AML-193 (cell line): ENCODE measurements around the gene MTFMT.

Experiments
- DNase-seq, 2 experiments: peaks; one replicate each; lab custom pipeline; 2025; lab: John Stamatoyannopoulos, UW

Gene MTFMT

DNA sequence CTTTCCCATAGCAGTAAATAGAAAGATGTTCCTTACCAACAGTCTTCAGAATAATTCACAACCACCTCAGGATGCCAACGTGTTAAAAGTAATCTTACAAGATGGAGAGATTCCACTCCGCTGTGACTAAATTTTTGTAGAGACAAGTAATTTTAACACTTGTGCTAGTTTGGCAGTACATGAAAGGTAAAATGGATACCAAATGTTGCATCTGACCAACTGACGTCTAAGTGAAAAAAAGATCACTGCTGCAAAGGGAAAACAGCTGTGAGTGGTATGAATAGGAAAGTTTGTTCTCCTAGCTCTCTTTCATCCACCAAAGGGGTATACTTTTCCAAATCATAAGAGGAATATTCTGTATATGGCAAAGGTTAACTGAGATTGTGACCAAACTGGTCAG lies 42.3 kb downstream of the MTFMT start:
- no peak for DNase-seq

DNA sequence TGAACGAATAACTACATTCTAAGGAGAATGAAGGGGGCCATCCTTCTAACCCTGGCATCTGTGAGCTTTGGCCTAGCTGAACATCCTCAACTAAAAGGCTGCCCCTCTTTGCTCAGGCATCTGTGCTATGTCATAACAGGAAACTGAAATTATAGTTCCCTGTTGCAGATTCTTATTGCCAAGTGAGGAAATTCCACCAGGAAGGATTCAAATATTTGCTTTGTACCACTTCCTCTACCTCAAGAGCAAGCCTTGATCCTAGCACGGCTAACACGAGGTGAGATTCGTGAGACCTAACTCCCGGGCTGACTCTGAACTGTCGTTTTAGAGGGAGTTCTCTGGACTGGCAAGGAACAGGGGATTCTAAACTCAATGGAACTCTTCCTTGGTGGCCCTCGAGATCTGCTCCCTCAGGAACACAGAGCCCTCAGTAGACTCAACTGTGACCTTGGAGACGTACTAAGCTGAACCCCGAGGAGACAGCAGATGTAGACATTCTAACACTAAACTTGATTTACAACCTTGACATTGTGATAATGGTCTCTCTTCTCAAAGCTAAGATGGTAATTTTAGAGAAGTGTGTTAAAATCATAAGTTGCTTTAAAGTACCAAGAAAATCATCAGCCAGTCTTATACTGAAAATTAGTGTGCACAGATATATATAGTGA lies 43.9 kb downstream of the MTFMT start:
- peak; percentile 19 to 65 for DNase-seq

DNA sequence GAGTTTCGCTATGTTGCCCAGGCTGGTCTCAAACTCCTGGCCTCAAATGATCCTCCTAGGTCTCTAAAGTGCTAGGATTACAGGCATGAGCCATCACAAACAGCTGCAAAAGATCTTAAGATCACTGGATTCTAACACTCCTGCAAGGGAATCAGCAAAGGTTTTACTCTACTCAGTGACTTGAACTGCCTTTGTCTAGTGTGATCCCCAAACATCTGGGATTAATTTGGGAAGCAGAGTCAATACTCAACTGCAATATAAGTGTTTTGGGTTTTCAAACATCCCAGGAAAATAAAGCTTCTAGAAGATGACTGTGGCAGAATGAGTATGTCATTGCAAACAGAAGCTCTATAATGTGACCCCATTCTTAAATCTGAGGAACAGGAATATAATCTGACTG lies 47.0 kb downstream of the MTFMT start:
- DNase-seq, result no peak

DNA sequence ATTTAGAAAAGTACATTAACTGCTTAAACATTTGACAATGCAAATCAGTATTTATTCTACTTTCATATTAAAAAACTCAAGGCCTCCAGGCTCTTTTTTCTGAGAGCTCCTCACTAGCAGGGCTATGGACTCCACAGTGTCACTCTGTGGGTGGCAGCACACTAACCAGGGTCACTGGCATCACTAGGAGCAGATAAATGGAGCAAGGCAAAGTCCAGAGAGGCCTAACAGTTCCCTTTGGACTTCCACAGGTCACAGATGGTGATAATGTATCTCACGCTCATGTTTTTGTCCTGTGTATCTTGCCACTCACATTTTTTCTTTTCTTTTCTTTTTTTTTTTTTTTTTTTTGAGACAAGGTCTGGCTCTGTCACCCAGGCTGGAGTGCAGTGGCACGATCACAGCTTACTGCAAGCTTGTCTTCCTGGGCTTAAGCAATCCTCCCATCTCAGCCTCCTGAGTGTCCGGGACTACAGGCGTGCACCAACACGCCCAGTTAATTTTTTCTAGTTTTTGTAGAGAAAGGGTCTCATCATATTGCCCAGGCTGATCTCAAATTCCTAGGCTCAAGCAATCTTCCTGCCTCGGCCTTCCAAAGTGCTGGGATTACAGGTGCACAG lies 47.5 kb downstream of the MTFMT start:
- no peak for DNase-seq

DNA sequence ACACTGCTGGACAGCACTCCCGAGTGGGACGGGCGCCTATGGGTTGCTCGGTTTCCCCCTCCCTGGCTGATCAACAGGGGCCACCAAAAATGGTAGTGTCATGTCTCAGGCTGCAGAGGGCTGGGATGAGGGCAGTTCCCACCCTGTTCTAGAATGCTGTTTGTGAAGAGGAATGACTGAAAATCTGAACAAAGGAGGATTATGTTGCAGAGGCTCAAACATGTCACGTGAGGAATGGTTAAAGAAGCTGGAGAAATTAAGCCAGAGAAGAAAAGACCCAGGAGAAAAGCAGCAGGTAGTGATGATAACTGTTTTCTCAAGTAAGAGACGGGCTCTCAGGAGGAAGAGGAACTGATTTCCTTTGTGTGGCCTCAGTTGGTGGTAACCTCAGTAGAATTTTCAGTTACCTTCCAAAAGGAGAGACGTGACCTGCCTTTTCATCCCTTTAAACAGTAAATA lies 50.2 kb downstream of the MTFMT start:
- DNase-seq, result no peak

DNA sequence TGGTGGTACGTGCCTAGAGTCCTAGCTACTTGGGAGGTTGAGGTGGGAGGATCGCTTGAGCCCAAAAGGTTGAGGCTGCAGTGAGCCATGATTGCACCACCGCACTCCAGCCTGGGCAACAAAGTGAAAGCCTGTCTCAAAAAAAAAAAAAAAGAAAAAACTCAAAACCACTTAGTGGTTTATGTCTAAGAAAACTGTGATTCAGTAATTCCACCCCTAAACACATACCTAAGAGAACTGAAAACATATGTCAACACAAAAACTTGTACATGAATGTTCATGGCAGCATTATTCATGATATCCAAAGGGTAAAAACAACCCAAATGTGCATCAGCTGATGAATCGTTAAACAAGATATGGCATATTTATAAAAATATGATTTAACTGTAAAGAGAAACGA lies 54.0 kb downstream of the MTFMT start:
- no peak for DNase-seq

DNA sequence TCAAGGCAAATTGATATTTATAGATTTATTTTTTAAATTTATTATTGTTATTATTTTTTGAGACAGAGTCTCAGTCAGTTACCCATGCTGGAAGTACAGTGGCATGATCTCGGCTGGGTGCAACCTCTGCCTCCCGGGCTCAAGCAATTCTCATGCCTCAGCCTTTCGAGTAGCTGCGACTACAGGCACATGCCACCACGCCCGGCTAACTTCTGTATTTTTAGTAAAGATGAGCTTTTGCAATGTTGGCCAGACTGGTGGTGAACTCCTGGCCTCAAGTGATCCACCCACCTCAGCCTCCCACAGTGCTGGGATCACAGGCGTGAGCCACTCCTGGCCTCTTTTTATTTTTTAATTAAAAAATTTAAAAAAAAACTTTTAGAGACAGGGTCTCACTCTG lies 58.7 kb downstream of the MTFMT start:
- DNase-seq, result no peak

DNA sequence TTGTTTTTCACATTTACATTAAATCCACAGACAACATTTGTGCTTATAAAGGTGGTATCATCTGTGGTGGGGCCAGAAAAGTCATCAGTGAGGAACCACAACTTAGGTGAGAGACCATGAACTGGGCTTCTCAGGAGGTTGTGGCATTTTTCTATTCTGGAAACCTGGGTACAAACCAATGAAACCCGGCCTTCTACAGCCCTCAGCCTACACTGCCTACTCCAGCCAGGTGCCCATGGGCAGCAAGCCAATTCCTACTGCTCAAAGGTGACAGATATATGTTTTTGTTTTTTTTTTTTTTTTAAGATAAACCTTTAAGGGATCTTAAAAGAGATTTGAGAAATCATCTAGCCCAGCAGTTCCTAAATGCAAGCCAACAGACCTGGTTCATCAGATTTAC lies 60.0 kb downstream of the MTFMT start:
- DNase-seq, result no peak

DNA sequence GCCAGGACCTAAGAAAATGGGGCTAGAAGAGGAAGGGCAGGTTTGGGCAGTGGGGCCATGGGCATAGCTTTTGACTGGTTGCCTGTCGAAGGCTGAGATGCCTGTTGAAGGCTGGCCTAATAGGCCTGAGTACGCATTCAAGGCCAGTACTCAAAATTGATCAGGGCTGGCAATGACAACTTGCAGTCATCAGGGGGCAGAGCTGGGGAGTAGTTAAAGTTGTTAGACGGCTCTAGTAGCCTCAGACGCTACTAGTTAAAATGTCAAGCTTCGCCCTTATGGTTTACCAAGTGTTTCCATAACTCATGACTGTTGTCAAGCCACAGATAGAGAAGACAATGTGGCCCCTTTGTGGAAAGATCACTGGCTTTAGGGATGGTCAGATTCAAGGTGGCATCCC lies 68.4 kb downstream of the MTFMT start:
- no peak for DNase-seq

DNA sequence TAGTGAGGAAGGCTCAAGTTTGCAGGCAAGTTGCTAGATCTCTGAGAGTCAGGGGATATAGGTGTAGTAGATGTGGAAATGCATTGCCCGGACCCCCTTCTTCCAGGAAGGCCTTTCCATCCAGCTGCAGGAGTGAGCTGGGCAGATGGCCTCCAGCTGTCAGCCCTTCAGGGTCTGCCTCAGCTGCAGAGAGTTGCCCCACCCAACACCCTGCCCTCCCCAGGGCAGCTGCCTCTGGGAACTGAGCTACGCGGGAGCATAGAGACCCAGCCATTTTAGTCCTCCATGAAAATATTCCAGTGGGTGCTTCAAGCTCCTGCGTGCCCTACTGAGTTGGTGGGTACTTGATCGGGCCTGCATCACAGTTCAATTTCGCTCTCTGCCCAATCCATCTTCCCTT lies 69.3 kb downstream of the MTFMT start:
- DNase-seq, result no peak

DNA sequence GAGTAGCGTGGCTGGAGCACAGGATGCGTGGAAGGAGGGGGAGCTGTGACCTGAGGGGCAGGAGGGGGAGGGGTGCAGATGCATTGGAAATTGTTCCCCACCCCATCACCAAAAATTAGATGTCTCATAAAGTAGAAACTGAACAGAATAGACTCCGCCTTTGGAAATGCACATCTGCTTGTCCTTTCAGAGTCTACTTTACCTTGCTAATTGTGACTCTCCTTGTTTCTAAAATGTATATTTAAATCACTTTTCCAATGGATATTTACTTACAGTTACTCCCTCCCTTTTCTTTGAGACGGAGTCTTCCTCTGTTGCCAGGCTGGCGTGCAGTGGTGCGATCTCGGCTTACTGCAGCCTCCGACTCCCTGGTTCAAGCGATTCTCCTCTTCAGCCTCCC lies 70.3 kb downstream of the MTFMT start:
- no peak for DNase-seq

DNA sequence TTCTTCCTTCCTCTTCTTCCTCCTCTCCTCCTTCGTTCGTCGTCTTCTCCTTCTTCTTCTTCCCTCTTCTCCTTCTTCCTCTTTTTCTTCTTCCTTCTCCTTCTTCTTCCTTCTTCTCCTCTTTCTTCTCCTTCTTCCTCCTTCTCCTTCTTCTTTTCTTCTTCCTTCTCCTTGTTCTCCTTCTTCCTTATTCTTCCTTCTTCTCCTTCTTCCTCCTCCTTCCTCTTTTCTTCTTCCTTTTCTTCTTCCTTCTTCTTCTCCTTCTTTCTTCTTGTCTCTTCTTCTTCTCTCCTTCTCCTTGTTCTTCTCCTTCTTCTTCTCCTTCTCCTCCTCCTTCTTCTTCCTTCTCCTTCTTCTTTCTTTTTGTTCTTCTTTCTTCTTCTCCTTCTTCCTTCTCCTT lies 75.0 kb downstream of the MTFMT start:
- DNase-seq, result no peak

DNA sequence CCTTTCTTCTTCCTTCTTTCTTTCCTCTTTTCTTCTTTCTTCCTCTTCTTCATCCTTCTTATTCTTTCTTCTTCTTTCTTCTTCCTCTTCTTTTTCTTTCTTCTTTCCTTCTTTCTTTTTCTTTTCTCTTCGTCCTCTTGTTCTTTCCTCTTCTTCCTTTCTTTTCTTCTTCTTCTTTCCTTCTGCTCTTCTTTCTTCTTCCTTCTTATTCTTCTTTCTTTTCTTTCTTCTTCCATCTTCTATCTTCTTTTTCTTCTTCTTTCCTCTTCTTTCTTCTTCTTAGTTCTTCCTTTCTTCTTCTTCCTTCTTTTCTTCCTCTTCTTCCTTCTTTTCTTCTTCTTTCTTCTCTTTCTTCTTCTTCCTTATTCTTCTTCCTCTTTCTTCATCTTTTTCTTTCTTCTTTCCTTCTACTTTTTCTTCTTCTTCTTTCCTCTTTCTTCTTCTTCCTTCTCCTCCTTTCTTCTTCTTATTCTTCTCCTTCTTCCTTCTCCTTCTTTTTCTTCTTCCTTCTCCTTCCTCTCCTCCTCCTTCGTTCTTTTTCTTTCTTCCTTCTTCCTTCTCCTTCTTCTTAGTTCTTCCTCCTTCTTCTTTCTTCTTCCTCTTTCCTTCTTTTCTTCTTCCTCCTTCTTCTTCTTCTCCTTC lies 77.5 kb downstream of the MTFMT start:
- no peak for DNase-seq
